K562 (cell line): Measurements from ENCODE around the gene PRSS38. TPM values are rescaled to one million over a fixed set of nuclear protein-coding genes. Genes with fewer than 3 reads are reported as not detected.

Experiments used
- ASH1L ChIP-seq: fragments of 450-650 bp; IDR thresholded peaks from 2 replicates; pipeline ENCODE4 v1.6.1; 2018; ENCODE audit warnings: borderline replicate concordance, mild to moderate bottlenecking, low read depth; ENCODE audit not compliant: partially characterized antibody
- CGGBP1 ChIP-seq: fragments of 250-450 bp; sonication (Bioruptor Pico); IDR thresholded peaks from 2 replicates; pipeline ENCODE4 v1.9.0; 2021; ENCODE audit warnings: mild to moderate bottlenecking
- ELF2 ChIP-seq: fragments of 250-450 bp; sonication (Bioruptor Pico); IDR thresholded peaks from 2 replicates; pipeline ENCODE4 v1.5.0; 2021; ENCODE audit warnings: mild to moderate bottlenecking
- MAX ChIP-seq: sonication (generic); formaldehyde crosslinking; IDR thresholded peaks from 2 replicates; pipeline ENCODE4 v1.9.0; 2022; ENCODE audit warnings: mild to moderate bottlenecking, missing genetic modification reagents
- MCM7 ChIP-seq, 2 experiments: fragments of 450-650 bp; IDR thresholded peaks; 2 replicates each; pipeline ENCODE4 v1.6.1; 2016 to 2018
- NONO ChIP-seq, 2 experiments: fragments of 200-400 bp in 1 of 2; fragments of 450-650 bp in 1 of 2; formaldehyde crosslinking in 1 of 2; IDR thresholded peaks; 2 replicates each; pipeline ENCODE4 v1.6.1; 2017; ENCODE audit warnings: low read depth in 2 of 2, mild to moderate bottlenecking in 2 of 2, moderate library complexity in 2 of 2, low read length in 1 of 2
- NR2C1 ChIP-seq, 2 experiments: fragments of 450-650 bp; IDR thresholded peaks; 2 replicates each; pipeline ENCODE4 v1.6.1; 2017; ENCODE audit warnings: mild to moderate bottlenecking in 2 of 2, antibody characterized with exemption in 1 of 2, inconsistent platforms in 1 of 2, missing compliant biosample characterization in 1 of 2, missing genetic modification characterization in 1 of 2
- PML ChIP-seq: IDR thresholded peaks from 2 replicates; pipeline ENCODE4 v1.6.1; 2012; ENCODE audit warnings: low read length, inconsistent platforms
- RBM14 ChIP-seq: fragments of 200-400 bp; formaldehyde crosslinking; IDR thresholded peaks from 2 replicates; pipeline ENCODE4 v1.6.1; 2018; ENCODE audit warnings: low read depth, mild to moderate bottlenecking, low read length, moderate library complexity, borderline replicate concordance; ENCODE audit not compliant: insufficient read depth
- RHOXF2B ChIP-seq: fragments of 250-450 bp; sonication (Bioruptor Pico); conservative IDR thresholded peaks from 2 replicates; pipeline ENCODE4 v1.5.1; 2021
- TFAP4 ChIP-seq: sonication (generic); formaldehyde crosslinking; IDR thresholded peaks from 2 replicates; pipeline ENCODE4 v1.8.0; 2022; ENCODE audit warnings: missing genetic modification reagents, mild to moderate bottlenecking, moderate library complexity, borderline replicate concordance
- ZNF239 ChIP-seq: fragments of 250-450 bp; sonication (Bioruptor Pico); IDR thresholded peaks from 2 replicates; pipeline ENCODE4 v1.4.0; 2020; ENCODE audit warnings: mild to moderate bottlenecking
- ZNF518B ChIP-seq: fragments of 250-450 bp; sonication (Bioruptor Pico); IDR thresholded peaks from 2 replicates; pipeline ENCODE4 v1.5.0; 2021; ENCODE audit warnings: mild to moderate bottlenecking, moderate library complexity
- polyA plus RNA-seq, 8 experiments: library from polyadenylated mRNA; depleted of rRNA in 4 of 8; stranded (reverse) in 5 of 8; unstranded in 3 of 8; fragments of >200 nt; fragmentation: Nextera tagmentation in 2 of 8; fragmentation: Illumina TruSeq in 1 of 8; extraction: Ambion mirVana in 2 of 8; extraction: Trizol in 1 of 8; gene quantifications; 2 replicates each; pipeline versions ENCODE4 v1.2.1 to v1.2.3, GENCODE V29; 2011 to 2014; ENCODE audit warnings: inconsistent platforms in 1 of 8, missing spikeins in 1 of 8
- total RNA-seq, 7 experiments: library from RNA; depleted of rRNA in 6 of 7; stranded (reverse); fragments of >200 nt in 6 of 7; fragmentation: Illumina TruSeq in 2 of 7; extraction: Trizol in 2 of 7; gene quantifications; 2 replicates each; pipeline versions ENCODE4 v1.2.1 to v1.2.3, GENCODE V29; 2011 to 2021; ENCODE audit warnings: low replicate concordance in 1 of 7
- TF ChIP-seq, protein P1 (sequence below), 2 experiments: IDR thresholded peaks; 2 replicates each; pipeline ENCODE4 v1.6.1; 2011; ENCODE audit warnings: borderline replicate concordance in 1 of 2, control low read depth in 1 of 2, low read depth in 1 of 2, low read length in 1 of 2, mild to moderate bottlenecking in 1 of 2, mixed read lengths in 1 of 2, moderate library complexity in 1 of 2; ENCODE audit not compliant: insufficient read depth in 1 of 2, insufficient read length in 1 of 2, poor library complexity in 1 of 2, severe bottlenecking in 1 of 2; ENCODE audit errors: extremely low read depth in 1 of 2
- TF ChIP-seq, protein P2 (sequence below): fragments of 450-650 bp; IDR thresholded peaks from 2 replicates; pipeline ENCODE4 v1.6.1; 2018; ENCODE audit warnings: mild to moderate bottlenecking, low read depth; ENCODE audit not compliant: partially characterized antibody

The PRSS38 gene
- total and polyA plus RNA-seq, 9 of the 15 experiments (the other 6 are each of a cell fraction or from before 2014, with no cell fraction given) = 0.09 to 0.14 TPM; not detected in 7

GRCh38 chr1:227787513-227788270 lies 27.8 kb upstream of the PRSS38 start (continued):
- TF ChIP-seq TFAP4 (CRISPR knock-in tag) = peak; percentile 53
- TF ChIP-seq, protein P1, sequence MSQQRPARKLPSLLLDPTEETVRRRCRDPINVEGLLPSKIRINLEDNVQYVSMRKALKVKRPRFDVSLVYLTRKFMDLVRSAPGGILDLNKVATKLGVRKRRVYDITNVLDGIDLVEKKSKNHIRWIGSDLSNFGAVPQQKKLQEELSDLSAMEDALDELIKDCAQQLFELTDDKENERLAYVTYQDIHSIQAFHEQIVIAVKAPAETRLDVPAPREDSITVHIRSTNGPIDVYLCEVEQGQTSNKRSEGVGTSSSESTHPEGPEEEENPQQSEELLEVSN (IDR thresholded peaks at IDR 0.05; ENCODE audit: borderline replicate concordance in 1 of 2, extremely low read depth in 1 of 2, insufficient read depth in 1 of 2, insufficient read length in 1 of 2, low read depth in 1 of 2, low read length in 1 of 2, poor library complexity in 1 of 2, severe bottlenecking in 1 of 2) = peak in 1 of 2 experiments; percentile 62
- no peak for TF ChIP-seq RHOXF2B (CRISPR knock-in tag)
- TF ChIP-seq PML = no peak
- TF ChIP-seq, protein P2, sequence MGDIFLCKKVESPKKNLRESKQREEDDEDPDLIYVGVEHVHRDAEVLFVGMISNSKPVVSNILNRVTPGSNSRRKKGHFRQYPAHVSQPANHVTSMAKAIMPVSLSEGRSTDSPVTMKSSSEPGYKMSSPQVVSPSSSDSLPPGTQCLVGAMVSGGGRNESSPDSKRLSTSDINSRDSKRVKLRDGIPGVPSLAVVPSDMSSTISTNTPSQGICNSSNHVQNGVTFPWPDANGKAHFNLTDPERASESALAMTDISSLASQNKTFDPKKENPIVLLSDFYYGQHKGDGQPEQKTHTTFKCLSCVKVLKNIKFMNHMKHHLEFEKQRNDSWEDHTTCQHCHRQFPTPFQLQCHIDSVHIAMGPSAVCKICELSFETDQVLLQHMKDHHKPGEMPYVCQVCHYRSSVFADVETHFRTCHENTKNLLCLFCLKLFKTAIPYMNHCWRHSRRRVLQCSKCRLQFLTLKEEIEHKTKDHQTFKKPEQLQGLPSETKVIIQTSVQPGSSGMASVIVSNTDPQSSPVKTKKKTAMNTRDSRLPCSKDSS = no peak
- no peak for TF ChIP-seq ZNF518B (CRISPR knock-in tag)
- TF ChIP-seq ZNF239 (CRISPR knock-in tag) = no peak
- peak; percentile 58; the same call in 1 of the 2 replicates for TF ChIP-seq MAX (CRISPR knock-in tag)
- no peak for TF ChIP-seq CGGBP1 (CRISPR knock-in tag)
- TF ChIP-seq NR2C1 (IDR thresholded peaks at IDR 0.05) = no peak
- no peak for TF ChIP-seq NR2C1 (tag; IDR thresholded peaks at IDR 0.05)
- TF ChIP-seq NONO (IDR thresholded peaks at IDR 0.05; ENCODE audit: low read depth in 2 of 2, low read length in 1 of 2) = no peak
- no peak for TF ChIP-seq RBM14
- no peak for TF ChIP-seq ASH1L
- no peak for TF ChIP-seq ELF2 (CRISPR knock-in tag)
- no peak for TF ChIP-seq MCM7 (IDR thresholded peaks at IDR 0.05)
